Neural cell (in vitro differentiated cells): Measurements from ENCODE around the gene RHOT2. TPM values are rescaled to one million over a fixed set of nuclear protein-coding genes. Genes with fewer than 3 reads are reported as not detected.

Experiments
- H2AFZ ChIP-seq: fragments of 200-600, 300-800 bp; sonication (generic), shearing (Covaris generic); 2 replicates; pipeline ENCODE4 v1.6.0; 2014; ENCODE audit warnings: low read depth, mild to moderate bottlenecking, antibody characterized with exemption, low read length, moderate library complexity
- H3F3A ChIP-seq: fragments of 200-600 bp; shearing (Covaris generic); 2 replicates; pipeline ENCODE4 v1.6.1; 2016; ENCODE audit warnings: mild to moderate bottlenecking, moderate library complexity, mixed read lengths, antibody characterized with exemption, low read length; ENCODE audit not compliant: insufficient read depth, poor library complexity, severe bottlenecking
- H3K27ac ChIP-seq: fragments of 200-600, 300-800 bp; sonication (generic), shearing (Covaris generic); 2 replicates; pipeline ENCODE4 v1.5.1; 2014; ENCODE audit warnings: mild to moderate bottlenecking, low read length, moderate library complexity
- H3K27me3 ChIP-seq: fragments of 300-800, 200-600 bp; sonication (generic), shearing (Covaris generic); 2 replicates; pipeline ENCODE4 v1.6.0; 2014; ENCODE audit warnings: mild to moderate bottlenecking, low read depth, low read length, moderate library complexity; ENCODE audit not compliant: insufficient read depth
- H3K36me3 ChIP-seq: fragments of 300-800, 200-600 bp; sonication (generic), shearing (Covaris generic); 2 replicates; pipeline ENCODE4 v1.5.1; 2014; ENCODE audit warnings: mild to moderate bottlenecking, antibody characterized with exemption, low read length, moderate library complexity; ENCODE audit not compliant: insufficient read depth
- H3K4me2 ChIP-seq: fragments of 300-800, 200-600 bp; sonication (generic), shearing (Covaris generic); 2 replicates; pipeline ENCODE4 v1.6.0; 2014; ENCODE audit warnings: mild to moderate bottlenecking, low read length
- H3K4me3 ChIP-seq: fragments of 300-800, 200-600 bp; sonication (generic), shearing (Covaris generic); 2 replicates; pipeline ENCODE4 v1.5.1; 2014; ENCODE audit warnings: mild to moderate bottlenecking, low read length, moderate library complexity
- H3K79me2 ChIP-seq: fragments of 200-600 bp; shearing (Covaris generic); replicated peaks from 2 replicates; pipeline ENCODE4 v1.6.0; 2014; ENCODE audit warnings: mild to moderate bottlenecking, low read length, moderate library complexity; ENCODE audit not compliant: insufficient read depth
- H3K9ac ChIP-seq: fragments of 300-800, 200-600 bp; sonication (generic), shearing (Covaris generic); 2 replicates; pipeline ENCODE4 v1.6.1; 2016; ENCODE audit warnings: mild to moderate bottlenecking, low read length, mixed read lengths
- H3K9me2 ChIP-seq: fragments of 200-600 bp; shearing (Covaris generic); 2 replicates; pipeline ENCODE4 v1.6.1; 2016; ENCODE audit warnings: mild to moderate bottlenecking, low read length, mixed read lengths; ENCODE audit not compliant: insufficient read depth
- H3K9me3 ChIP-seq: fragments of 200-600, 300-800 bp; sonication (generic), shearing (Covaris generic); 2 replicates; pipeline ENCODE4 v1.6.1; 2016; ENCODE audit warnings: mild to moderate bottlenecking, mixed run types, low read length, moderate library complexity, mixed read lengths
- H4K20me1 ChIP-seq: fragments of 200-600 bp; shearing (Covaris generic); 2 replicates; pipeline ENCODE4 v1.6.1; 2016; ENCODE audit warnings: mild to moderate bottlenecking, mixed run types; ENCODE audit not compliant: insufficient read depth
- CTCF ChIP-seq: fragments of 450-650 bp; IDR thresholded peaks from 2 replicates; pipeline ENCODE4 v1.5.1; 2014; ENCODE audit warnings: antibody characterized with exemption, mild to moderate bottlenecking, moderate library complexity; ENCODE audit not compliant: poor library complexity, severe bottlenecking
- EP300 ChIP-seq: fragments of 450-650 bp; conservative IDR thresholded peaks from 2 replicates; pipeline ENCODE4 v1.6.1; 2014; ENCODE audit warnings: antibody characterized with exemption, mild to moderate bottlenecking, moderate library complexity; ENCODE audit not compliant: poor library complexity, severe bottlenecking
- EZH2 ChIP-seq: fragments of 200-600, 300-800 bp; shearing (Covaris generic), sonication (generic); IDR thresholded peaks from 2 replicates; pipeline ENCODE4 v1.6.1; 2014; ENCODE audit warnings: antibody characterized with exemption, low read length, borderline replicate concordance, mild to moderate bottlenecking; ENCODE audit not compliant: insufficient read depth, poor library complexity, severe bottlenecking
- MXI1 ChIP-seq: fragments of 450-650 bp; conservative IDR thresholded peaks from 2 replicates; pipeline ENCODE4 v1.6.1; 2014; ENCODE audit warnings: antibody characterized with exemption, mild to moderate bottlenecking; ENCODE audit not compliant: poor library complexity, severe bottlenecking
- POLR2AphosphoS5 ChIP-seq: IDR thresholded peaks from 2 replicates; pipeline ENCODE4 v1.6.1; 2012
- RAD21 ChIP-seq: fragments of 450-650 bp; conservative IDR thresholded peaks from 2 replicates; pipeline ENCODE4 v1.6.1; 2014; ENCODE audit warnings: antibody characterized with exemption, mild to moderate bottlenecking, moderate library complexity
- REST ChIP-seq: IDR thresholded peaks from 2 replicates; pipeline ENCODE4 v1.6.1; 2012; ENCODE audit warnings: borderline replicate concordance
- SMC3 ChIP-seq: fragments of 450-650 bp; conservative IDR thresholded peaks from 2 replicates; pipeline ENCODE4 v1.6.1; 2014; ENCODE audit warnings: antibody characterized with exemption, mild to moderate bottlenecking, moderate library complexity; ENCODE audit not compliant: poor library complexity
- TAF1 ChIP-seq: IDR thresholded peaks from 2 replicates; pipeline ENCODE4 v1.6.1; 2012; ENCODE audit warnings: low read depth
- polyA plus RNA-seq: library from polyadenylated mRNA; depleted of rRNA; stranded (reverse); fragments of >200 nt; gene quantifications from 2 replicates; pipeline ENCODE4 v1.2.3, GENCODE V29; 2014

Gene RHOT2
- polyA plus RNA-seq, 1 donor from 2014 or later, result 132 TPM

- Histone ChIP-seq H3K79me2 (peaks cover 22% of the 10 kb centered on the region), H3K9me2 (no peaks in the 10 kb centered on the region), H3K9ac (peak overlapping the region; percentile 94), H3K4me2 (peak overlapping the region; percentile 67), H3F3A (peaks cover 5% of the 10 kb centered on the region), H2AFZ (no peak overlapping the region), H3K4me3 (peak overlapping the region; percentile 70), H4K20me1 (peaks cover 3% of the 10 kb centered on the region), H3K27me3 (peaks cover 4% of the 10 kb centered on the region), H3K9me3 (no peaks in the 10 kb centered on the region), H3K36me3 (no peaks in the 10 kb centered on the region), H3K27ac (peak overlapping the region; percentile 99)
- TF ChIP-seq SMC3, result no peak
- no peak for TF ChIP-seq CTCF
- no peak for TF ChIP-seq MXI1
- no peak for TF ChIP-seq RAD21
- TF ChIP-seq EP300, result no peak
- TF ChIP-seq REST, result no peak
- TF ChIP-seq TAF1, result no peak
- no peak for TF ChIP-seq POLR2AphosphoS5
- TF ChIP-seq EZH2, result no peak
Measured at GRCh38 chr16:708959-709358, 41.0 kb downstream of the RHOT2 start.

GRCh38 chr16:709566-710499 is 41.9 kb downstream of the RHOT2 start:
- H3K4me3 ChIP-seq, result peak overlapping the region; percentile 70
- H3F3A ChIP-seq, result peaks cover 5% of the 10 kb centered on the region
- peaks cover 14% of the 10 kb centered on the region for H3K79me2 ChIP-seq
- no peak overlapping the region for H2AFZ ChIP-seq
- peak overlapping the region; percentile 94 for H3K9ac ChIP-seq
- H3K9me2 ChIP-seq, result no peaks in the 10 kb centered on the region
- peak overlapping the region; percentile 75 for H3K4me2 ChIP-seq
- H3K36me3 ChIP-seq, result no peaks in the 10 kb centered on the region
- peak overlapping the region; percentile 99 for H3K27ac ChIP-seq
- H3K27me3 ChIP-seq, result no peaks in the 10 kb centered on the region
- H3K9me3 ChIP-seq, result no peaks in the 10 kb centered on the region
- peak; percentile 81 for TF ChIP-seq POLR2AphosphoS5
- peak; percentile 91 for TF ChIP-seq EP300
- TF ChIP-seq RAD21, result peak; percentile 35
- peak; percentile 99 for TF ChIP-seq MXI1
- TF ChIP-seq EZH2, result no peak
- peak; percentile 17 for TF ChIP-seq CTCF
- TF ChIP-seq REST, result peak; percentile 96
- TF ChIP-seq TAF1, result peak; percentile 66
- peak; percentile 49 for TF ChIP-seq SMC3
- H4K20me1 ChIP-seq, result no peaks in the 10 kb centered on the region
